NCI-H1417 (cell line): ENCODE results near the gene CSDE1.
"Not testable (repeated sequence)": the region's sequence is repeated elsewhere in the genome, so short reads cannot be mapped to it uniquely, and the experiment has no call there.

Source experiments
- DNase-seq, 3 experiments: peaks; one replicate each; lab custom pipeline; 2025; lab: John Stamatoyannopoulos, UW

CSDE1 gene

DNA sequence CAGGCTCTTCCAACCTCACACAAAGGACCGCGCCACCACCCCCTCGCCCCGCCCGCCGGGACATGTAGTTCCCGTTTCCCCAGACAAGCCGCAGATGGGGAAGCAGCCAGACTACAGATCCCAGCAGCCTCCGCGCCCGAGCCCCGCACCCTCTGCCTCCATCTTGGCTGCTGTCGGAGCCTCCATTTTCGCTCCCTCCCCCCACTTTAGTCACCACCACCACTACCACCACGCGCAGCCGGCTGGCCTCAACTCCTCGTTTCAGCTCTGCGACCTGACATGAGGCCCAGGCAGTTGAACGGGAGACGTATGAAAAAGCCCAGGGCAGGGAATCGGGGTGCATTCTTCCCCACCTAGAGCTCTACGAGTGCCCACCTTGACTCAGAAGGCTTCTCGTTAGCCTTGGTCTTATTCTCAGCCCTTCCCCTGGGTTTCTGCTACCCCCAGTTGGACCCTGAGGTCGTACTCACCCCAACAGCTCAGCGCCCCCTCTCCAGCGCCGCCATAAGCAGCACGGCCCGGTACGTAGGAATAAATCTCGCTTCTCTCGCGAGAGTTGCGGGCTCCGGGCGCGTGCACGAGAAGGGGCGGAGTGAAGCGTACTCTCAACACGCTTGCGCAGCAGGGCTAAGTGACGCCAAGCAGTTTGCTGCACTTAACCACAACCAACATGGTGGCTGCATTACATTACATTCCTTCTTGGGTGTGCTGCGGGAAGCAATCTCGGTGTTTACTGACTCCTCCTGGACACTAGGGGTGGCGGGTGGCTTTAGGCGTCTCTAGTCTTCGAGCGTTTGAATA is at the start of gene CSDE1:
CSDE1 (minus strand) TSS at position 530 of the 801 bp plus-strand sequence. CDS start 18,094 bp downstream, outside the sequence.
- DNase-seq = peak; percentile 93 to 100 (median 99)

DNA sequence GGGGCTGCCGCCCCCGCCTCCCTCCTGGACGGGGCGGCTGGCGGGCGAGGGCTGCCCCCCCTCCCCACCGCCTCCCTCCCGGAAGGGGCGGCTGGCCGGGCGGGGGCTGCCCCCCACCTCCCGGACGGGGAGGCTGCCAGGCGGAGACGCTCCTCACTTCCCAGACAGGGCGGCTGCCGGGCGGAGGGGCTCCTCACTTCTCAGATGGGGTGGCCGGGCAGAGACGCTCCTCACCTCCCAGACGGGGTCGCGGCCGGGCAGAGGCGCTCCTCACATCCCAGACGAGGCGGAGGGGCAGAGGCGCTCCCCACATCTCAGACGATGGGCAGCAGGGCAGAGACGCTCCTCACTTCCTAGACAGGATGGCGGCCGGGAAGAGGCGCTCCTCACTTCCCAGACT is 46.7 kb upstream of the CSDE1 start:
- not testable (repeated sequence) for DNase-seq

DNA sequence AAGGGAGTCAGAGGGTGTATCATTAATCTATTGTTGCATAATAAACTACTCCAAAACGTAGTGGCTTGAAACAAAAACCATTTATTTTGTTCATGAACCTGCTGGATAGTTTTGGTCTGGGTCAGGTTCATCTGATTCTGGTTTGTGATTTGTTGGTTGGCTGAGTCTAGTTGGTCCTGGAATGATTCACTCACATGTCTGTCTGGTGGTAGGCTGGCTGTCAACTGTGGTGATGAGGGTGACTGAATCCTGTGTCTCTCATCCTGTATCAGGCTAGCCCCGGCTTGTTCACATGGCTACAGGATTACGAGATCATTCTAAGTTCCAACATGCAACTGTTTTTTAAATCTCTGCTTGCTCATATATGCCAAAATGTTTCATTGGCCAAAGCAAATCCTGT is 45.2 kb upstream of the CSDE1 start:
- no peak for DNase-seq

DNA sequence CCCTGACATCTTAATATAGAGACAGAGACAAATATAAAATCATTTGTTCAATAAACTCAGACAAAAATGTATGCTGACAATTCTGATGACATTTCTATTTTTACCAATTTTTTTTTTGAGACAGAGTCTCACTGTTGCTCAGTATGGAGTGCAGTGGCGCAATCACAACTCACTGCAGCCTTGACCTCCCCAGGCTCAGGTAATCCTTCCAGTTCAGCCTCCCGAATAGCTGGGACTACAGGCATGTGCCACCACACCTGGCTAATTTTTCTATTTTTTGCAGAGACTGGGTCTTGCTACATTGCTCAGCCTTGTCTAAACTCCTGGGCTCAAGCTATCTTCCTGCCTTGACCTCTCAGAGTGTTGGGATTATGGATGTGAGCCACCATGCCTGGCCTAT is 36.3 kb upstream of the CSDE1 start:
- no peak for DNase-seq

DNA sequence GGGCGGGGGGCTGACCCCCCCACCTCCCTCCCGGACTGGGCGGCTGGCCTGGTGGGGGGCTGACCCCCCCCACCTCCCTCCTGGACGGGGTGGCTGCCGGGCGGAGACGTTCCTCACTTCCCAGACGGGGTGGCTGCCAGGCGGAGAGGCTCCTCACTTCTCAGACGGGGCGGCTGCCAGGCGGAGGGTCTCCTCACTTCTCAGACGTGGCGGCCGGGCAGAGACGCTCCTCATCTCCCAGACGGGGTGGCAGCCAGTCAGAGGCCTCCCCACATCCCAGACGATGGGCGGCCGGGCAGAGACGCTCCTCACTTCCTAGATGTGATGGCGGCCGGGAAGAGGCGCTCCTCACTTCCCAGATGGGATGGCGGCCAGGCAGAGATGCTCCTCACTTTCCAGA is 32.8 kb upstream of the CSDE1 start:
- DNase-seq = not testable (repeated sequence)

DNA sequence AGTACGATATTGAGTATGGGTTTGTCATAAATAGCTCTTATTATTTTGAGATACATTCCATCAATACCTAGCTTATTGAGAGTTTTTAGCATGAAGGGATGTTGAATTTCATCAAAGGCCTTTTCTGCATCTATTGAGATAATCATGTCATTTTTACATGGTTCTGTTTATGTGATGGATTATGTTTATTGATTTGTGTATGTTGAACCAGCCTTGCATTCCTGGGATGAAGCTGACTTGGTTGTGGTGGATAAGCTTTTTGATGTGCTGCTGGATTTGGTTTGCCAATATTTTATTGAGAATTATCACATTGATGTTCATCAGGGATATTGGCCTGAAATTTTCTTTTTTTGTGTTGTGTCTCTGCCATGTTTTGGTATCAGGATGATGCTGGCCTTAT is 28.7 kb upstream of the CSDE1 start:
- DNase-seq = not testable (repeated sequence)

DNA sequence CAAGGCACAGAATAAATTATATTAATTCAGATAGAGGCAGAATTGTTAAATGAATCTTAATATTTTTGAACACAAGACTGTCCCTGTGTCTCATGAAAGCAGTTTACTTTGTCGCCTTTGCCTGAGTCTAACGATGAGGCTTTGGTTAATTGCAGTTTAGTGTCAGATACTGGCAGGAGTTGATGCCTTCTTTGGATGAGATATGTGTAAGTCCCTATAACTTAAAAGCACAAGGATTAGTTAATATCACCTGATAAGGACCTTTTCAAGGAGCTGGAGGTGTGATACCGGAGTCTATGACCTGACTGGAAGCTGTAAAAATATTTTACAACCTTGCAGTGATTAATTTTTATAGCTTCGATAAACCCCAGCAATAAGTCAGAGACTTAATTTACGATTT is 24.7 kb upstream of the CSDE1 start:
- DNase-seq = no peak

DNA sequence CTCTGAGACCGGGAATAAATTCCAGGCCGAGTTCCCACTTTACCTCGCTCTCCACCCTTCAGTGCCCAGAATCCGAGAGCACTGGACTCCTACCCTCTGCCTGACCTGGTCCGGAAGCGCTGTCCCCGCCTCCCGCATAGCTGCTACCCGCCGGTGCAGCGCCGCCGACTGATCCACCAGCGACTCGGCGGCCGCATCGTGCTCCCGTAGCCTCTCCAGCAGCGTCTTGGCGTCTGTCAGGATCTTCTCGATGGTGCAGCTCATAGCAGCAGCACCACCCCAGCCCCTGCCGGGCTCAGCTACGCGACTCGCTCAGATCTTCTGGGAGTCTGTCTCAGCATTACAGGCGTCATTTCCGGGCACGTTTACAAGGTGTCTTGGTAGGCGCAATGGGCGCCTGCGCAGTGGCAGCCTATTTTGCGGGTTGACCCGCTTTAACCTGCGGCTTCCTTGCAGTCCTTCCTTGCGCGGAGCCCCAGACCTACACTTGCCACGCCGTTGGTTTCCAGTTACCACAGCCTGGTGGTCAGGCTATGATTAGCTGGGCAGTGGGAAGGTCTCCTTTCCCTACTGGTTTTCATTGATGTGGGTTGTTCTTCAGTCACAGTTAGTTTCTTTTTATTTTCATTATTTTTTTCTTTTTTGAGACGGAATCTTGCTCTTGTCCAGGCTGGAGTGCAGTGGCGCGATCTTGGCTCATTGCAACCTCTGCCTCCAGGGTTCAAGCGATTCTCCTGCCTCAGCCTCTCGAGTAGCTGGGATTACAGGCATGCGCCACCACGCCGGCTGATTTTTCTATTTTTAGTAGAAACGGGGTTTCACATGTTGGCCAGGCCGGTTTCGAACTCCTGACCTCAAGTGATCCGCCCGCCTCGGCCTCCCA is 22.8 kb upstream of the CSDE1 start, which contains the start of gene SIKE1:
SIKE1 (minus strand) TSS at position 342 of the 883 bp plus-strand sequence; CDS start at position 264, 78 bp downstream.
- DNase-seq = peak; percentile 88 to 97 (median 96)

DNA sequence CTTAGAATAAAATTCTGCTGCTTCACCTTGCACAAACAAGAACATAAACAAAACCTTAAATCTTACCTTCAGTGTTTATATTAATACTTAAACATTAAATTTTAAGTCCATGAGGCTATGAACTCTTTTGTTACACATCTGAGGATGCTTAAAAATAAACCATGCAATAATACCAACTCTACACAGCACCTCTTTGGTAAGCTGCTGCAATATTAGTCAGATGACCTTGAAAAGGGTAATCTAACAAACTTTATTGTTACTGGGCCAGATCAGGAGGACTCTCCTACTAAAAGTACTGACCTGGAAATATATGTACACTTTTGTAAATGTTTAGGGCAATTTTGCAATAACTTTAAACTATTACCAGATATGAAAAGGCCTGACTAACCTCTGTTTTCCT is 21.9 kb upstream of the CSDE1 start:
- DNase-seq = no peak

DNA sequence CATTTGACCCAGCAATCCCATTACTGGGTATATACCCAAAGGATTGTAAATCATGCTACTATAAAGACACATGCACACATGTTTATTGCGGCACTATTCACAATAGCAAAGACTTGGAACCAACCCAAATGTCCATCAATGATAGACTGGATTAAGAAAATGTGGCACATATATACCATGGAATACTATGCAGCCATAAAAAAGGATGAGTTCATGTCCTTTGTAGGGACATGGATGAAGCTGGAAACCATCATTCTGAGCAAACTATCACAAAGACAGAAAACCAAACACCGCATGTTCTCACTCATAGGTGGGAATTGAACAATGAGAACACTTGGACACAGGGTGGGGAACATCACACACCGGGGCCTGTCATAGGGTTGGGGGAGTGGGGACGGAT is 18.9 kb upstream of the CSDE1 start:
- not testable (repeated sequence) for DNase-seq

DNA sequence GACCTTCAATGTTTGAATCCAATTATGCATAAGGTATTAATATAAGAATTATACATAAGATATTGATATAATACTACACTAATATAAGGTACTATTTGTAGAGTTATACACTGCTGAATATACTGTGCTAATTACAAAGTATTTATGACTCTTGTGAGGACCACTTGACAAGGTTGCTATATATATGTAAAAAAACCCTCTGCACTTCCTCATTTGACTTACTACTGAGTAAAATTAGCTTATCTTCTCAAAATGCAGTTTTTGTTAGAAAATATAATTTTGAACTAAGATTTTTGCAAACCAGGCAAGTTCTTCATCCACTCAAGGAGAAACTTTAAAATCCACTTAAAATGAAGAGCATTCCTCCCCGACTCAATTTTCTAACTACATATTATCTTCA is 14.2 kb upstream of the CSDE1 start:
- no peak for DNase-seq

DNA sequence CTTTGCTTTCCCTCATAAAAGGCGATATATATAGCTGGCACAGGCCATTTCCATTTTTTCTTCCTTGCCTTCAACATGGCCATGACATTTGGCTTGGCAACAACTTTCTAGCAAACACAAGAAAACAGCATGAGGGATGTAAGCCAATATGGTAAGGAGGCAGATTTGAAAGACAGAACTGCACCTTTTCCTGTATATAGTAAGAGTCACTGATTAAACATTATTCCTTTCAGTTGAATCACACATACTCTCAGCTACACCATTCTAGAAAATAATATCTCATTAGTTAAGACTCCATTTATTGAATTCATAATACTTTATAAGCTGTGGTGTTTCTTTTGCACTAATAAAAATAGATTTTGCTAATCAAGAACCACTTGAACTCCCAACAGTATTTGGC is 13.2 kb upstream of the CSDE1 start:
- DNase-seq = no peak

DNA sequence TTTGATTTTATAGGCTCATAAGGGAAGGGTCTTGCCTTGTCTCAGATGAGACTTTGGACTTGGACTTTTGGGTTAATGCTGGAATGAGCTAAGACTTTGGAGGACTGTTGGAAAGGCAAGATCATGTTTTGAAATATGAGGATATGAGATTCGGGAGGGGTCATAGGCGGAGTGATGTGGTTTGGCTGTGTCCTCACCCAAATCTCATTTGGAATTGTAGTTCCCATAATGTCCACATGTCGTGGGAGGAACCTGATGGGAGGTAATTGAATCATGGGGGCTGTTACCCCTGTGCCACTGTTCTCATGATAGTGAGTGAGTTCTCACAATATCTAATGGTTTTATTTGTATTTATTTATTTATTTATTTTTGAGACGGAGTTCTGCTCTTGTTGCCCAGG is 6.9 kb upstream of the CSDE1 start:
- DNase-seq = no peak

DNA sequence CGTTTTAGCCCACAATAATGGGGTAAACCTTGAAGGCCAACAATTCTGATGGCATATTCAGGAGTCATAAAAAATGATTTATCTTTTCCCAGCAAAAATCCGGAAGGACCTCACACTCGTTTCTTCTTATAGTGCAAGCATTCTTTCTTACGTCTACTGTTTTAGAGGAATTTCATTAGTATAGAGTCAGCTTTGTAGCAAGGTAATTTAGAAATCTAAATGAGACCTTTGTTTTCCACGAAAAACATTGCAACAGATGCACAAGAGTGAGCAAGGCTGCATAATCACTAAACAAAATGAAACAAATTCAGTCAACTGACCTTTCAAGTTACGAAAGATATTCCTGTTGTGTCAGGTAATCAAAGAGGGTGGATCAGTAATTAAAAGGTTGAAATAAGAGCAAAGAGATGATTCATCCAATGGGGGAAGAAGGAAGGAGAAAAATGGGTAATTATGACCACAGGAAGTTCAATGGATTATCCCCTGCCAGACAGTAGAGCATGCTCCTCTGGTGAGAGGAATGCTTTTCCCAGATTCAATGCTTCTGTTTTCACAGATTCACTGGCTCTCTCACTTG is 560 bp upstream of the CSDE1 start:
- no peak for DNase-seq

DNA sequence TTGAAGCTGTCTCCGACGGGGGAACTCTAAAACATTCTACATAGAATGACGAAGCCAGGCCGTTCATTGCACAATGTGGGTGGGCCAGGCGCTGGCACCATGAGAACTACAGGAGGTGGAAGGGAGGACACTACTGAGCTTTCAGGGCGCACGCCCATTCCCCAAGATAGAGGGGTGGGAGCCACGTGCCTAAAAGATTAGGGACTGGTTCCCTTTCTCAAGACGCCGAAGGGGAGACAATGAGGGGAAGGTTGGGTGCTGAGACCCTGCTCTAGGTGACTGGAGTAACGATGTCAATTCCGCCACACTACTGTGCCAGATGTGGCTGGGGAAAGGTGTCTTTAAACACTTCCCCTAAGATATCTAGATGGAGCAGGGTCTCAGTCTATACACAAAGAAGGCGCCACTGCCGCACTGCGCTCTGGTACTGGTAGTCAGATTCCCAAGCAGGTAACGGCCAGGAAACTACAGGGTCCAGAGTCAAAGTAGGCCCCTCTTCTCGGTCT is 782 bp downstream of the CSDE1 start:
- DNase-seq = no peak

DNA sequence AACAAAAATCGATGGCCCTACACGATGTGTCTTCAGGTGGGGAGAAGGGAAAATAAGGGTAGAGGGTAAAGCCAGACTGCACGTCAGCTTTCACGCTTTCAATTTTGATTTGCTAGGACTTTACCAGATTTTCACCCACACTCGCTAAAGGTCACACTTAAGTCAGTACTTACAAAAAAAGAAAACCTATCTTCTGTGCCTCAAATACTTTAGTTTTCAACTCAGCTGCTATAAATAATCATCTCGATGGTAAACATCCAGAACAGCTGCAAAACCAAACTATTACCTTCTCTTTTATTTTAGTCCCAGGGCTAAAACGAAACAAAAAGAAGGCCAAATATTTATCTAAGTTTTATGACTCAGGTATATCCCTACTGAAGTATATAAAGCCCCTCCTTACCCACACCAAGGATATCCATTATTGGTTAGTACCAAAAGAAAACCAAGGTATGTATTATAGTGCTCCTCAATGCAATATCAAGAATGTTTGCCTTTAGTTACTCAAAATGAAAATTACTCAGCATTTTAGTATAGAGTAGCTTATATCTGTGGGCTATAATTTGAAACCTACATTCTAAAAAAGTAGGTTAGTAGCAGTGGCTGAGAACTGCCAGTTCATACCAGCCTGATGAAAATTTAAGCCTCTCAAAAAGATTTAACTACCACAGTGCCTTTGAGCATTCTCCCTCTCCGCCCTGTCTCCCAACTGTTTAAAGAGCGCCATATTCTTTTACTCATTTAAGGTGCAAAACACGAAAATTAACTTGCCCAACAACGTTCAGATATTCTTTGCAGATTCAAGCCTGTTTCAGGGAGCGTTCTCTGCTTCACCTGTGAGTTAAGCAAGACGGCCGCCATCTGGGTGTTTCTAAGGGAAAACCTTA is 1.5 kb downstream of the CSDE1 start:
- no peak for DNase-seq

DNA sequence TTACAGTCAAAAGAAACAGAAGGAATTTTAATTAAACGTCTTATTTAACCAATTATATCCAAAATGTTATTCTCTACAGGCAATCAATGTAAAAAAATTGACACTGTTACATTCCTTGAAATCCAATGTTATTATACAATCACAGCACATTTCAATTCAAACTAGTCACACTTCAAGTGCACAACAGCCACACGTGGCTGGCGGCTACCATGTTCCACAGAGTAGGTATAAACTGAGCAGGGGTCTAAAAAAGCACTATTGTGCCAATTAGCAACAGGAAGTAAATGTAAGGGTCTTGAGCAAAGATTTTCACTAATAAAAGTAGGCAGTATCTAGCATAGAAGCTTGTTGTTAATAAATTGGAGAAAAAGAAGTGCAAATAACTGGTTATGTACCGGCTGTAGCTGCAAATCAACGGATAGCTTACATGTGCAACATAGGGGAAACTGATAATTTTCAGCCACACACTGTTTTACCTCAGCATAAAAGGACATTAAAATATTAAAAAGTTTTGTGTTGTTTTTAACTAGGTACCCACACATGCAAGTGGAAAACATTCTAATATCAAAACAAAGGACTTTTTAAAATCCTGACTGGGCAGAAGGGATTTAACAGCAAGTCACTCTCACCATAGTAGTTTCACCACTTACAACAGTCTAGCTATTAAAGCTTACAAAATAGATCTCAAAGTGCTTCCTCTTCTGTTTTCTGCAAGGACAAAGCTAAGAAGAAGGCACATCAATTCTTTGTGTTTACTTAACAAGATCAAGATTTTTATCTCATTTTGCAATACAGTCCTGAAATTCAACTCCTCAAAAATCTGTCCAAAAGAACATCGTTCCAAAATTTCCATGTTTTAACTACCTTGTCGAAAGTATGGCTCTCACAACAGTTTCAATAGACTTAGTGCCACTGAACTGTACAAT is 2.5 kb downstream of the CSDE1 start:
- DNase-seq = no peak

DNA sequence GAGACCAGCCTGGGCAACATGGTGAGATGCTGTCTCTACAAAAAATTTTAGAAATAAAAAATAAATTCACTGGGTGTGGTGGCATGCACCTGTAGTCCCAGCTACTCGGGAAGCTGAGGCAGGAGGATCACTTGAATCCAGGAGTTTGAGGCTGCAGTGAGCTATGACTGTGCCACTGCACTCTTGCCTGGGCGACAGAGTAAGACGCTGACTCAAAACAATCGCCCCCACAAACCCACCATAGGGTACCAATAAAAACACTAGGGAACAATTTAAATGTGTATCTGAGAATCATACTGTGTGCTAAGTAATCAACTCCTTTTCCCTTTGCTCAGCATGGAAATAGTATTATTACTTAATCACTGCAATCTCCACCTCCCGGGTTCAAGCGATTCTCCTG is 4.1 kb downstream of the CSDE1 start:
- not testable (repeated sequence) for DNase-seq

DNA sequence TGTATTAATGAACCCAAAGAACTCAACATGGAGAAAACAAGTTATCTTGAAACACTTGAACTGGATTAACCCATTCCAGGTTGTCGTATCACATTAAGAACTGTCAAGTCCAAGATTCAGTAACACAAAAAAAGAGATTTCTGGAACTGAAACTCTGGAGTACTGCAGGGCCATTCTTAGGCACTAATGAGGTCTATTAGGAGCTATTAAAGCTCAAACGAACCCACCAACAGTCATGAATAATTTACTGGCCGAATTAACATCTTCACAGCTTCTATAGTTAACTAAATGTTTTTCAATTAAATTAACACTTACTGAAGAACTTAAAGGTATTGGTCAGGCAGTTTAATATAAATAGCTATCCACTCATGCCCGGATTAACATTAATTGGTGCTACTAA is 4.6 kb downstream of the CSDE1 start:
- DNase-seq = no peak

DNA sequence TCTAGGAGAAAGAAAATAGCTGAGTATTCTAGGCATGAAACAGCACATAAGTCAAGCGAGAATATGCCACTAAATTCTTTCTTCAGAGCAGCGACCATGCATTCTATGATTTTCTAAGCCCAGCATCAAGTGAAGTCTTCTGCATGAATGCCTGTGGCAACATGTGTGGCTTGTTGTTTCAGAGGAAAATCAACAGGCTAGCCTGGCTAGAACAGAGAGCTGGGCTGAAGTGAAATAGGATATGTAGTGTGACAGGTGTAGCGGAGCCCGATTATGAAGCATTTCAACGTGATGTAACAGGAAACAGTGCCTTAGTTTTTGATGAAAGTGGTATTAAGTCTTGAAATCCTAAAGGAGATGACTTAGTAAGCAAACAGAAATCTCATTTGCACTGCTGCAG is 7.0 kb downstream of the CSDE1 start:
- peak in 1 of 3 experiments; percentile 43 for DNase-seq
